Articular chondrocyte of knee joint (primary cell): ENCODE results near the gene METTL21A. TPM values are rescaled to one million over a fixed set of nuclear protein-coding genes. Genes with fewer than 3 reads are reported as not detected.

ENCODE experiments used
- small RNA-seq: library from RNA; depleted of rRNA; stranded (forward); fragments of <200 nt; gene quantifications from one replicate; pipeline ENCODE3, GENCODE V24; 2012
- total RNA-seq: library from RNA; depleted of rRNA; stranded (reverse); fragments of >200 nt; gene quantifications from 2 replicates; pipeline ENCODE4 v1.2.3, GENCODE V29; 2012

Gene METTL21A
- total RNA-seq, result 13.9 and 14.8 TPM in 2 replicates

GRCh38 chr2:207625014-207625907, at the start of gene METTL21A:
METTL21A (minus strand) TSS chr2:207625394; CDS start chr2:207624375, 1,019 bp downstream.

Small RNAs within 50 kb of the gene (small RNA-seq; reads per million reads assigned to genes)
- gene RPS29P9, result not detected

Other genes with a start within 250 kb of the METTL21A start
- gene CREB1, start 95.4 kb downstream of the METTL21A start, total RNA-seq, result 60.5 and 71.3 TPM in 2 replicates
- gene CCNYL1, start 86.2 kb upstream of the METTL21A start, total RNA-seq, result 27.4 and 33.5 TPM in 2 replicates
- gene FZD5, start 144.5 kb upstream of the METTL21A start, total RNA-seq, result 2.2 and 2.3 TPM in 2 replicates